ENCODE measurements around the gene KIRREL3. TPM values are rescaled to one million over a fixed set of nuclear protein-coding genes. Genes with fewer than 3 reads are reported as not detected.

KIRREL3 gene
- total RNA-seq, 2 experiments from 2014 or later: not detected

GRCh38 chr11:126662035-126662790, 338.4 kb downstream of the KIRREL3 start:
- no peaks in the 10 kb centered on the region for H3K9me3 ChIP-seq (ENCODE audit: control insufficient read depth in 1 of 2, insufficient read depth in 1 of 2, low read length in 2 of 2)
- POLR2A ChIA-PET: no interaction called here
- Mint-ChIP-seq H3K27me3 (peaks cover 10% of the 10 kb centered on the region), H3K27ac (no peak overlapping the region), H3K36me3 (ENCODE audit: low read depth) (no peaks in the 10 kb centered on the region), H3K4me3 (no peak overlapping the region), H3K9me3 (no peaks in the 10 kb centered on the region), H3K4me1 (ENCODE audit: low read depth) (no peaks in the 10 kb centered on the region)
- H3K27ac ChIP-seq (ENCODE audit: low read depth in 1 of 2, low read length in 2 of 2): no peak overlapping the region
- peaks cover 0 to 7% of the 10 kb centered on the region in 2 experiments for H3K27me3 ChIP-seq (ENCODE audit: control insufficient read depth in 1 of 2, insufficient read depth in 2 of 2, low read length in 2 of 2)
- TF ChIP-seq CTCF (IDR thresholded peaks at IDR 0.05): no peak
- CTCF ChIA-PET: no interaction called here
- intact Hi-C loops (cut with DNase I, micrococcal nuclease): no loop called here
- H3K4me1 ChIP-seq (ENCODE audit: insufficient read depth, low read length): no peaks in the 10 kb centered on the region
- ATAC-seq (ENCODE audit: poor library complexity) (no peak), DNase-seq (no peak)
- no peak overlapping the region for H3K4me3 ChIP-seq (ENCODE audit: low read length)
- H3K36me3 ChIP-seq (ENCODE audit: insufficient read depth, low read length): no peaks in the 10 kb centered on the region

GRCh38 chr11:126660761-126661425, 339.7 kb downstream of the KIRREL3 start:
- no peak overlapping the region for H3K4me3 ChIP-seq (ENCODE audit: low read length)
- TF ChIP-seq CTCF (IDR thresholded peaks at IDR 0.05): no peak
- CTCF ChIA-PET: no interaction called here
- H3K36me3 ChIP-seq (ENCODE audit: insufficient read depth, low read length): no peaks in the 10 kb centered on the region
- no peak overlapping the region for H3K4me3 Mint-ChIP-seq
- no peak for ATAC-seq (ENCODE audit: poor library complexity)
- no peaks in the 10 kb centered on the region for H3K9me3 Mint-ChIP-seq
- H3K4me1 Mint-ChIP-seq (ENCODE audit: low read depth): no peaks in the 10 kb centered on the region
- H3K27ac Mint-ChIP-seq: no peak overlapping the region
- peaks cover 16% of the 10 kb centered on the region for H3K27me3 Mint-ChIP-seq
- H3K4me1 ChIP-seq (ENCODE audit: insufficient read depth, low read length): no peaks in the 10 kb centered on the region
- peaks cover 0 to 11% of the 10 kb centered on the region in 2 experiments for H3K27me3 ChIP-seq (ENCODE audit: control insufficient read depth in 1 of 2, insufficient read depth in 2 of 2, low read length in 2 of 2)
- intact Hi-C loops (cut with DNase I, micrococcal nuclease): no loop called here
- no peaks in the 10 kb centered on the region for H3K36me3 Mint-ChIP-seq (ENCODE audit: low read depth)
- POLR2A ChIA-PET: no interaction called here
- no peak overlapping the region for H3K27ac ChIP-seq (ENCODE audit: low read depth in 1 of 2, low read length in 2 of 2)
- DNase-seq: no peak
- H3K9me3 ChIP-seq (ENCODE audit: control insufficient read depth in 1 of 2, insufficient read depth in 1 of 2, low read length in 2 of 2): no peaks in the 10 kb centered on the region

- ATAC-seq (ENCODE audit: poor library complexity): no peak
- Mint-ChIP-seq H3K9me3 (no peaks in the 10 kb centered on the region), H3K27ac (no peak overlapping the region), H3K4me3 (no peak overlapping the region), H3K36me3 (ENCODE audit: low read depth) (no peaks in the 10 kb centered on the region), H3K4me1 (ENCODE audit: low read depth) (no peaks in the 10 kb centered on the region), H3K27me3 (peaks cover 21% of the 10 kb centered on the region)
- H3K4me3 ChIP-seq (ENCODE audit: low read length): no peak overlapping the region
- TF ChIP-seq CTCF (IDR thresholded peaks at IDR 0.05): no peak
- no peak for DNase-seq
- H3K27me3 ChIP-seq (ENCODE audit: control insufficient read depth in 1 of 2, insufficient read depth in 2 of 2, low read length in 2 of 2): peaks cover 0 to 14% of the 10 kb centered on the region in 2 experiments
- CTCF ChIA-PET: no interaction called here
- intact Hi-C loops (cut with DNase I, micrococcal nuclease): no loop called here
- no peaks in the 10 kb centered on the region for H3K4me1 ChIP-seq (ENCODE audit: insufficient read depth, low read length)
- POLR2A ChIA-PET: no interaction called here
- no peak overlapping the region for H3K27ac ChIP-seq (ENCODE audit: low read depth in 1 of 2, low read length in 2 of 2)
- H3K9me3 ChIP-seq (ENCODE audit: control insufficient read depth in 1 of 2, insufficient read depth in 1 of 2, low read length in 2 of 2): no peaks in the 10 kb centered on the region
- no peaks in the 10 kb centered on the region for H3K36me3 ChIP-seq (ENCODE audit: insufficient read depth, low read length)
Observed at GRCh38 chr11:126660321-126660720, 340.2 kb downstream of the KIRREL3 start.

All from CD4-positive, alpha-beta T cell (primary cell).